Measurements from ENCODE around the gene ATP6V1F. TPM values are rescaled to one million over a fixed set of nuclear protein-coding genes. Genes with fewer than 3 reads are reported as not detected.

Gene ATP6V1F
- total RNA-seq, 1 experiment from 2014 or later, result 125 TPM

- Mint-ChIP-seq H3K27me3 (ENCODE audit: insufficient read depth, unreplicated experiment) (peaks cover 12% of the 10 kb centered on the region), H3K4me1 (ENCODE audit: insufficient read depth, unreplicated experiment) (peaks cover 9% of the 10 kb centered on the region), H3K36me3 (ENCODE audit: insufficient read depth, unreplicated experiment) (no peaks in the 10 kb centered on the region), H3K9me3 (ENCODE audit: unreplicated experiment) (no peaks in the 10 kb centered on the region), H3K4me3 (ENCODE audit: unreplicated experiment) (no peak overlapping the region), H3K27ac (ENCODE audit: low read depth, unreplicated experiment) (no peak overlapping the region)
- no peak for DNase-seq (ENCODE audit: unreplicated experiment)
- no peak for TF ChIP-seq CTCF (IDR thresholded peaks at IDR 0.05; ENCODE audit: unreplicated experiment)
- intact Hi-C loops (cut with micrococcal nuclease), result loop anchor here (1.0 to 10.0 kb wide), 2 partner anchors 188 to 311 kb away; no protein-coding TSS in a partner anchor
- ChIA-PET CTCF (interaction anchor here (0.5 to 2.4 kb wide), 14 partner anchors 11 to 524 kb away, joined by 3 to 15 read pairs (median 3); no protein-coding TSS in a partner anchor), POLR2A (interaction anchor here (0.7 to 1.2 kb wide), 2 partner anchors 11 to 16 kb away, joined by 3 to 10 read pairs; no protein-coding TSS in a partner anchor)
- no TSS peak for BruUV-seq (replicated peaks)
These were observed 41.1 kb downstream of the ATP6V1F start for GRCh38 chr7:128903621-128904361.

- Mint-ChIP-seq H3K4me1 (ENCODE audit: insufficient read depth, unreplicated experiment) (peaks cover 9% of the 10 kb centered on the region), H3K27me3 (ENCODE audit: insufficient read depth, unreplicated experiment) (peaks cover 12% of the 10 kb centered on the region), H3K9me3 (ENCODE audit: unreplicated experiment) (no peaks in the 10 kb centered on the region), H3K36me3 (ENCODE audit: insufficient read depth, unreplicated experiment) (no peaks in the 10 kb centered on the region), H3K27ac (ENCODE audit: low read depth, unreplicated experiment) (no peak overlapping the region), H3K4me3 (ENCODE audit: unreplicated experiment) (no peak overlapping the region)
- intact Hi-C loops (cut with micrococcal nuclease), result loop anchor here (1.0 to 10.0 kb wide), 2 partner anchors 187 to 310 kb away; no protein-coding TSS in a partner anchor
- DNase-seq (ENCODE audit: unreplicated experiment), result peak; percentile 71
- CTCF ChIA-PET, result interaction anchor here (0.7 to 2.4 kb wide), 7 partner anchors 10 to 507 kb away, joined by 3 to 15 read pairs (median 3); no protein-coding TSS in a partner anchor
- POLR2A ChIA-PET, result interaction anchor here (0.7 to 1.2 kb wide), 2 partner anchors 12 to 15 kb away, joined by 3 to 10 read pairs; no protein-coding TSS in a partner anchor
- no TSS peak for BruUV-seq (replicated peaks)
- peak; percentile 59 for TF ChIP-seq CTCF (IDR thresholded peaks at IDR 0.05; ENCODE audit: unreplicated experiment)
These were observed 41.9 kb downstream of the ATP6V1F start for GRCh38 chr7:128904381-128905197.

GRCh38 chr7:128906001-128906765 is 43.5 kb downstream of the ATP6V1F start:
- DNase-seq (ENCODE audit: unreplicated experiment), result no peak
- no peaks in the 10 kb centered on the region for H3K36me3 Mint-ChIP-seq (ENCODE audit: insufficient read depth, unreplicated experiment)
- H3K27ac Mint-ChIP-seq (ENCODE audit: low read depth, unreplicated experiment), result no peak overlapping the region
- intact Hi-C loops (cut with micrococcal nuclease), result loop anchor here (10.0 kb wide), 1 partner anchor 309 kb away; no protein-coding TSS in a partner anchor
- ChIA-PET POLR2A (no interaction called here), CTCF (interaction anchor here (0.6 to 1.1 kb wide), 2 partner anchors 124 to 185 kb away, joined by 4 to 6 read pairs; no protein-coding TSS in a partner anchor)
- H3K4me1 Mint-ChIP-seq (ENCODE audit: insufficient read depth, unreplicated experiment), result peaks cover 9% of the 10 kb centered on the region
- TF ChIP-seq CTCF (IDR thresholded peaks at IDR 0.05; ENCODE audit: unreplicated experiment), result no peak
- no peak overlapping the region for H3K4me3 Mint-ChIP-seq (ENCODE audit: unreplicated experiment)
- no peaks in the 10 kb centered on the region for H3K9me3 Mint-ChIP-seq (ENCODE audit: unreplicated experiment)
- no TSS peak for BruUV-seq (replicated peaks)
- H3K27me3 Mint-ChIP-seq (ENCODE audit: insufficient read depth, unreplicated experiment), result peaks cover 12% of the 10 kb centered on the region

Measured in MCF 10A (cell line).